Chondrocyte (in vitro differentiated cells): ENCODE measurements around the gene FAM228A. TPM values are rescaled to one million over a fixed set of nuclear protein-coding genes. Genes with fewer than 3 reads are reported as not detected.

Experiments
- DNase-seq: peaks from one replicate; pipeline ENCODE4 v3.0.0; 2021; ENCODE audit warnings: mixed read lengths, low spot score
- H3K27ac Mint-ChIP-seq: one replicate; pipeline ENCODE4 v1.8.0; 2021; ENCODE audit warnings: mild to moderate bottlenecking, moderate library complexity, mixed read lengths; ENCODE audit not compliant: unreplicated experiment
- H3K27me3 Mint-ChIP-seq: 2 replicates; pipeline ENCODE4 v1.8.0; 2021; ENCODE audit warnings: low read depth, mixed read lengths
- H3K36me3 Mint-ChIP-seq: 2 replicates; pipeline ENCODE4 v1.8.0; 2021; ENCODE audit warnings: low read depth, mixed read lengths
- H3K4me1 Mint-ChIP-seq: 2 replicates; pipeline ENCODE4 v1.8.0; 2021; ENCODE audit warnings: low read depth, mild to moderate bottlenecking, mixed read lengths
- H3K4me3 Mint-ChIP-seq: one replicate; pipeline ENCODE4 v1.8.0; 2021; ENCODE audit warnings: mild to moderate bottlenecking, moderate library complexity, mixed read lengths; ENCODE audit not compliant: unreplicated experiment
- H3K9me3 Mint-ChIP-seq: 2 replicates; pipeline ENCODE4 v1.8.0; 2021; ENCODE audit warnings: low read depth, mixed read lengths
- total RNA-seq: library from RNA; stranded (reverse); gene quantifications from 3 replicates; pipeline ENCODE4 v1.2.1, GENCODE V29; 2021
- TF ChIP-seq, protein P1 (sequence below): fragments of 200-600 bp; sonication (generic); IDR thresholded peaks from 2 replicates; pipeline ENCODE4 v1.5.0; 2021; ENCODE audit warnings: antibody characterized with exemption, mild to moderate bottlenecking, moderate library complexity

FAM228A gene
- total RNA-seq, 1 donor from 2014 or later = 0.22 TPM

DNA sequence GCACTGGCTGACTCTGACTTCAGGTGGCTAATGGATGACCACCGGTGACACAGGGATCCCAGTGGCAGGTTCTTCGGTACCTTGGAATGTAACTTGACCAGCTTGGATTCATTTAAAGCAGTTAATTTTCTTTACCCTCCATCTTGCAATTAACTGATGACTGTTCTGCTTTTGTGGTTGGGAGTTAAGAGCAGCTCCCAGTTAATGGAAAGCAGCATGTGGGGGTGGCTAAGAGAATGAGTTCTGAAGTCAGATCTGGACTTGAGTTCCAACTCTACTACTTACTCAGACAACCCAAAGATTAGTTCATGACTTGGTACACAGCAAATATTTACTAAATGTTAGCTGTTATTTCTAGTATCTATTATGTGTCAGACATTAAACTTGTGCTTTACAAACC, 58.5 kb downstream of the FAM228A start:
- Mint-ChIP-seq H3K9me3 (no peaks in the 10 kb centered on the region), H3K27ac (no peak overlapping the region), H3K4me1 (no peaks in the 10 kb centered on the region), H3K36me3 (peaks cover 7% of the 10 kb centered on the region), H3K27me3 (no peaks in the 10 kb centered on the region), H3K4me3 (no peak overlapping the region)
- no peak for DNase-seq
- TF ChIP-seq, protein P1, sequence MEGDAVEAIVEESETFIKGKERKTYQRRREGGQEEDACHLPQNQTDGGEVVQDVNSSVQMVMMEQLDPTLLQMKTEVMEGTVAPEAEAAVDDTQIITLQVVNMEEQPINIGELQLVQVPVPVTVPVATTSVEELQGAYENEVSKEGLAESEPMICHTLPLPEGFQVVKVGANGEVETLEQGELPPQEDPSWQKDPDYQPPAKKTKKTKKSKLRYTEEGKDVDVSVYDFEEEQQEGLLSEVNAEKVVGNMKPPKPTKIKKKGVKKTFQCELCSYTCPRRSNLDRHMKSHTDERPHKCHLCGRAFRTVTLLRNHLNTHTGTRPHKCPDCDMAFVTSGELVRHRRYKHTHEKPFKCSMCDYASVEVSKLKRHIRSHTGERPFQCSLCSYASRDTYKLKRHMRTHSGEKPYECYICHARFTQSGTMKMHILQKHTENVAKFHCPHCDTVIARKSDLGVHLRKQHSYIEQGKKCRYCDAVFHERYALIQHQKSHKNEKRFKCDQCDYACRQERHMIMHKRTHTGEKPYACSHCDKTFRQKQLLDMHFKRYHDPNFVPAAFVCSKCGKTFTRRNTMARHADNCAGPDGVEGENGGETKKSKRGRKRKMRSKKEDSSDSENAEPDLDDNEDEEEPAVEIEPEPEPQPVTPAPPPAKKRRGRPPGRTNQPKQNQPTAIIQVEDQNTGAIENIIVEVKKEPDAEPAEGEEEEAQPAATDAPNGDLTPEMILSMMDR = no peak

DNA sequence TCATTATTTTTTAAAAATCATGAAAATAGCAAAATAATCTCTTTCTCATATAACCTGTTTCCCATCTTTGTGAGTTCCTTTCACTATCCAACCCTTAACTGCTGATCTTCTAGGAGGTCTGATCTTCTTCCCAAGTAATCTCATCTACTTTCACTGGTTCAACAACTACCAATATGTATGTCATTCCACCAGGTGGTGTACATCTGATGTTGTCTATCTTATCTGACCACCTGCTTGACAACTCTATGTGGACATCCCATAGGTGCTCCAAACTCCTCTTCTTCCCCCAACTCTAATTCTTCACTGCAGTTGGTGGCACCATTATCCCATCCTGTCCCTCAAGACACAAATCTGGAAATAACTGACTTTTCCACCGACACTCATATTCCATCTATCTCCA, 62.5 kb downstream of the FAM228A start:
- no peak for DNase-seq
- H3K36me3 Mint-ChIP-seq = peaks cover 7% of the 10 kb centered on the region
- TF ChIP-seq, protein P1 = no peak
- H3K9me3 Mint-ChIP-seq = no peaks in the 10 kb centered on the region
- no peaks in the 10 kb centered on the region for H3K27me3 Mint-ChIP-seq
- H3K27ac Mint-ChIP-seq = no peak overlapping the region
- H3K4me1 Mint-ChIP-seq = no peaks in the 10 kb centered on the region
- no peak overlapping the region for H3K4me3 Mint-ChIP-seq

DNA sequence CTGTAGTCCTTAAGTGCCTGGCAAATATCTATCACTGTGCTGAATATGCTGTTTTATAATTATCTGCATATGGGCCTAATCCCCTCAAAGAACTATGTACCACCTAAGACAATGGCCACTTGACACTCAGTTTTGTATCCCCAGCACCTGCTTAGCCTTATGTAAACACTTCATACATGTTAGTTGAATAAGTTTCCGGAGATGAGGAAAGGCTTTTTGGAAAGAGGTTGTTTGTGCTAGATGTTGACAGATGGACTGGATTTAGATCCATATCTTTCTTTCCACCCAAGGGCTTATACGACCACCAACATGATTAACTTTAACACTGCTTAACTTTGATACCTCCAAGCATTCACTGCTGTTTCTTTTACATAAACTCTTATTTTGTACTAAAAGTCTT, 63.3 kb downstream of the FAM228A start:
- TF ChIP-seq, protein P1 = no peak
- no peak overlapping the region for H3K4me3 Mint-ChIP-seq
- no peak overlapping the region for H3K27ac Mint-ChIP-seq
- H3K9me3 Mint-ChIP-seq = no peaks in the 10 kb centered on the region
- H3K36me3 Mint-ChIP-seq = peaks cover 7% of the 10 kb centered on the region
- H3K27me3 Mint-ChIP-seq = no peaks in the 10 kb centered on the region
- H3K4me1 Mint-ChIP-seq = no peaks in the 10 kb centered on the region
- no peak for DNase-seq

DNA sequence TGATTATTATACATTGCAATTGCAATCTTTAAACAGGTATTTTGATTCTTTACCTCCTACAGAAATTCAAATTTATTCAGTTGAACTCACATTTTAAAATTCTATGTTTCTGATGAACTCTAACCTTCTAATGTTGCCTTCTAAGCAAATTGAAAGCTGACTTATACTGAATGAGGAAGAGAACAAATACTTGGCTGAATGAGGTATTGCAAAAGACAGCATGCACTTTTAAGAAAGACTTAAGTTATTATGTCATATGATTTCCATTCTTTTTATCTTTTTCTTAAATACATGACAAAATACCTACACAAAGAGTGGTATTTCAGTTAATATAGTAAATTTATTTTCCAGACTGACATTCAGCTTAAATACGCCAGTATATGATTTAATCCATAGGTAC, 64.7 kb downstream of the FAM228A start:
- Mint-ChIP-seq H3K4me3 (no peak overlapping the region), H3K36me3 (peaks cover 7% of the 10 kb centered on the region), H3K27ac (no peak overlapping the region), H3K4me1 (no peaks in the 10 kb centered on the region), H3K27me3 (no peaks in the 10 kb centered on the region), H3K9me3 (no peaks in the 10 kb centered on the region)
- TF ChIP-seq, protein P1 = no peak
- no peak for DNase-seq

Other genes with a start within 250 kb of the FAM228A start
- 15.8 to 20.9 TPM (median 15.9 TPM) in 3 replicates for gene ATAD2B, start 247.9 kb upstream of the FAM228A start, total RNA-seq
- 15.8 to 19.0 TPM (median 18.1 TPM) in 3 replicates for gene UBXN2A, start 234.6 kb upstream of the FAM228A start, total RNA-seq
- 0.51 TPM in 1 of 3 replicates, not detected in the others for gene MFSD2B, start 165.0 kb upstream of the FAM228A start, total RNA-seq
- gene WDCP, start 127.7 kb upstream of the FAM228A start, total RNA-seq = 10.6 to 12.6 TPM (median 12.5 TPM) in 3 replicates
- gene FKBP1B, start 125.3 kb upstream of the FAM228A start, total RNA-seq = 10.4 to 18.2 TPM (median 16.2 TPM) in 3 replicates
- 67.0 to 81.9 TPM (median 72.0 TPM) in 3 replicates for gene SF3B6, start 98.7 kb upstream of the FAM228A start, total RNA-seq
- gene TP53I3, start 90.2 kb upstream of the FAM228A start, total RNA-seq = 48.6 to 56.7 TPM (median 51.7 TPM) in 3 replicates
- gene PFN4, start 51.7 kb upstream of the FAM228A start, total RNA-seq = 1.3 to 1.4 TPM (median 1.3 TPM) in 3 replicates
- gene FAM228B, start 51.6 kb upstream of the FAM228A start, total RNA-seq = 15.8 to 21.5 TPM (median 19.0 TPM) in 3 replicates
- gene ITSN2, start 185.5 kb downstream of the FAM228A start, total RNA-seq = 26.6 to 30.2 TPM (median 28.6 TPM) in 3 replicates